Measurements from ENCODE around the gene RNF8.

The RNF8 gene

DNA sequence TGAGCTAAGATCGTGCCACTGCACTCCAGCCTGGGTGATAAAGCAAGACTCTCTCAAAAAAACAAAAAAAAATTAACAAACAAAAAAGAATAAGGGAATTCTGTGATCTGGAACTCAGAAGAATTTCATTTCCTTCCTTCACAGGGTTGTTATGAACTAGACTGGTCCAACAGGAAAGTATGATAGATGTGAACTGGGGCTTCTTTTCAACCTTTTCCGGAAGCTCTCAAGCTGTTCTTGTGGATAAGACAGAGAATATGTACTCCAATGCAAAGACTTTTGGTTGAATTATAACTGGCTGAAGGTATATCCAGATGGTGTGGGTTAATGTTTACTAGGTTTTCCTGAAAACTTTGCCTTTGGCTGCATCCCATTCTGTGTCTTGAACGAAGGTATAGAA, 5.3 kb downstream of the RNF8 start:
- no peak for DNase-seq (ENCODE audit: low spot score)

- no peak for DNase-seq (ENCODE audit: low spot score)
These were observed 8.5 kb downstream of the RNF8 start for GRCh38 chr6:37362101-37362828.

DNA sequence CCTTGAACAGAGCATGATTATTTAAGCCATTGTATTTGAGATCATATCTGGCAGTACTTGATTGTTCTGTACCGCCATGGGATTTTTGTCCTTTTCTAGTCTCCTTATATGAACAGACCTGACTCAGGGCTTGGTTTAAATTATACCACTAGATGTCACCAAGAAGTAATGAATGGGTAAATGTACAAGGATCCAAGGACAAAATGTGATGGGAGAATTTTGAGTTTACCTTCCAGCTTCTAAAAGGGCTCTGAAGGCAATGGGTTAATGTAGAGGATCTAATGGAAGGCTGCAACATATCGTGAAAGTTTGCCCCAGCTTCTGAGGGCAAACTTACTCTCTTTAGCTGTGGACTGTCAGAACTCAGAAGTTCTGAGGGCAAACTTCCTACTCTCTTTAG, 12.0 kb downstream of the RNF8 start:
- DNase-seq (ENCODE audit: low spot score) = peak; percentile 8

GRCh38 chr6:37366910-37367309, 13.1 kb downstream of the RNF8 start:
- DNase-seq (ENCODE audit: low spot score) = no peak

- no peak for DNase-seq (ENCODE audit: low spot score)
These were observed 15.2 kb downstream of the RNF8 start for GRCh38 chr6:37368961-37369320.

DNA sequence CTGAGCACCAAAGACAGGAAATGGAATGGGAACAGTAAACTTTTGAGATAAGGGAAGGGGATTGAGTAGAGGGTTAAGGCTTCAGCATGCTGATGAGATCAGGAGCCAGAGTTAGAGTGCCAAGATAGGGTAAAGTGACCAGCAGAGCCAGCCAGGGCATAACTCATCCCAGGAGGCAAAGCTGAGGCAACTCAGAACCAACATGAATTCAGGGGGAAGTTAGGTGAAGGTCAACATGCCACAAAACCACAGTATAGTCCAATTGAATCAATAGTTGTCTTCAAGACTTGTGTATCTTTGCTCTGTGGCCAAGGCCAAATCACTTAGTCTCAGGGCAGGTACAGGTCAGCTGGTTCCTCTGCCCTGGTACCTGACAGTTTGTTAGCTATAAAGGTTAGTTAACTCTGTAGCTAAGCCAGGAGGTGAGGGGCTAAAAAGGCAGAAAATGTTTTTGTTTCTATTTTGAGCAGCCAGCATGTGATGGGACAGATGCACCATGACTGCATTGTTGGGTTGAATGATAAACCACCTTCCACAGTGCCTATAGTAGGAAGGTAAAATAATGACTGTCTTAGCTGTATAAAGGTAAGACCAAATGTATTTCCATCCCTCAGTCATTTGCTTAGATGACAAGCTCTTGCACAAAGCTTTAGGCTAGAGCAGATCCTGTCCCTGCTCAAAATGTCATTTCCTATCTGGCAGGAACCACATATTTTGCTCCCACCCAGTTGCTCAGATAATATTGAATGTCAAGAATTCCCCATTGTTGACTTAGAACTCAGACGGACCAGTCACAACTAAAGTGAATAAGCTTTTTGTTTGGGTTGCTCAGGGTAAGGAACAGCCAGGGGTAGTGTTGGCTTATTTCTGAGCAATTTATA, 15.8 kb downstream of the RNF8 start:
- no peak for DNase-seq (ENCODE audit: low spot score)

- no peak for DNase-seq (ENCODE audit: low spot score)
These were observed 17.6 kb downstream of the RNF8 start for GRCh38 chr6:37371154-37372083.

DNA sequence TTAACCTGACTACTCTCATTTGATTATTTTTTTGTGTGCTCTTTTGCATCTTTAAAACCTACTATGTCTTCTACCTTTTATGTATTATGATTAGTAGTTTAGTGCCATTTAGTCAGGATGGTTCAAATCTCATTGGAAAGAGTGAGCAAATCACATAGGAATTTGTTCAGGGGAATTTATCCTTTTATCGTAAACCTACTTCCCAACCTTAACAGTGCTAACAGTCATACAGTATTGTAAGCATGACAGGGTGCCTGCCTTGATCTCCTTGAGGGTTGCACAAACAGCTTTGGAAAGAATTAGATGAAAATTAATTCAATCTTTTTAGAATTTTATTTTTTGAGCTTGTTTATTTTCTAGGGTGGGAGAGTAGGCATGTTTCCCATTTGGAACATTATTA, 18.3 kb downstream of the RNF8 start:
- no peak for DNase-seq (ENCODE audit: low spot score)

DNA sequence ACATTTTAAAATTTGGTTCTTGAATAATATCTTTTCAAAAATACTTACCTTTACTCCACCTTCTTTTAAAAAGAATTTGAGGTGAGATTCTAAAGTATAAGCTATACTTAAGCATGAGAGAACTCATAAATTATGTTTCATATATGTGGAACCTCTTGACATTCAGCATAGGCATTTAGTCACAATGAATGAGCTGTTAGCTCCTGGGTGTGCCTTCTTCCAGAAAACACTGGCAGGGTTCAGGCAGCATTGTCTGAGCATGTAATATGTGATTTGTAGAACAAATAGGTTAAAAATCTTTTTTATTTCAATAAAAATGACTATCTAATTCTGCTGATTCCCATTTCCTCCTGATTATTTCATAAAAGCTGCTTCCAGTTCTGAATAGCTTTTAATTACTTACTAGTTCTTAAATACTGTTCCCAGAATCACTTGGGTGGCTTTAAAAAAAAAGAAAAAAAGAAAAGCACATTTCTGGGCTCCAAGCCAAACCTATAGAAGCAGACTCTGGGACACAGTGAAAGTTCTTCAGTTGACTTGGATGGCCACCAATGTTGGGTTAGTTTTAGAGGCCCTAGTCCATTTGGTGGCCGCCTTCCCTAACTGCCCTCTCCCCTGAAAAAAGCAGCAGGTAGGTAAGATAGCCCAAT, 20.2 kb downstream of the RNF8 start:
- DNase-seq (ENCODE audit: low spot score) = no peak

DNA sequence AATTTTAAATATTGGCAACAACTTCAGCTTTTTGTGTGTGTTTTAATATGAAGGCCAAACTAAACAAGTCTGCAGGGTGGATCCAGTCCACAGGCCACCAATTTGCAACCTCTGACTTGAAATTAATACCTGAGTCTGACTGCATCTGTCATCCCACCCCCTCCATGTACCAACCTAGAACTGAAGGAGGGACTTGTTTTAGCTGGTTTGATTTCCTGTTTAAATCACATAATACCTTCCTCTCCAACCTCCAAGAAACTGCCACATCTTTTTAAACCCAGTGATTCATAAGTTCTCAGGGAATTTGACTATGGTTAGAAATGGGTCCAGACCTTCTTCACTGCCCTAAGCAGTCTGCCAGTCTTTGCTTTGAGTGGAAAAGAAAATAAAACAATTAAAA, 21.6 kb downstream of the RNF8 start:
- no peak for DNase-seq (ENCODE audit: low spot score)

DNA sequence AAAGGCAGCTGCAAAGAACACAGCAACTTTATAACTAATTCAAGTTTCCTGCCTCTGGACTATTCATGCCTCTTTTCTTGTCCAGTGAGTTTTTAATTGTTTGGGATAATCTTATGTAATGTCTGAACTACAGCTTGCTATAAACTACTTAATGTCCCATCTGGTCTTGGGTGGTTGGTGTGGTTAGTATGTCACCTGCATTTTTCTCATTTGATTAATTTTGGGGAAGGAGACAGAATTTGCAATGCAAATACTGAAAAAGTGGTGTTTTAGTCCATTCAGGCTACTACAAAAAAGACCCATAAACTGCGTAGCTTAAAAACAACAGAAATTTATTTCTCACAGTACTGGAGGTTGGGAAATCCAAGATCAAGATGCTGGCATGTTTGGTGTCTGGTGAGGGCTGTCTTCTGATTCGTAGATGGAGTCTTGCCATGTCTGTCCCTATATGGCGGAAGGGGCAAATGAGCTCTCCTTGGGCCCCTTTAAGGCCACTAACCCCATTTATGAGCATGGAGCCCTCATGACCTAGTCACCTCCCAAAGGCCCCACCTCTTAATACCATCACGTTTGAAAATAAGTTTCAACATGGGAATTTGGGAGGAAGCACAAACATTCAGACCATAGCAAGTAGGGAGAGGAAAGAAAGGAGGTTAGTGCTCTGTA, 22.4 kb downstream of the RNF8 start:
- DNase-seq (ENCODE audit: low spot score) = no peak

DNA sequence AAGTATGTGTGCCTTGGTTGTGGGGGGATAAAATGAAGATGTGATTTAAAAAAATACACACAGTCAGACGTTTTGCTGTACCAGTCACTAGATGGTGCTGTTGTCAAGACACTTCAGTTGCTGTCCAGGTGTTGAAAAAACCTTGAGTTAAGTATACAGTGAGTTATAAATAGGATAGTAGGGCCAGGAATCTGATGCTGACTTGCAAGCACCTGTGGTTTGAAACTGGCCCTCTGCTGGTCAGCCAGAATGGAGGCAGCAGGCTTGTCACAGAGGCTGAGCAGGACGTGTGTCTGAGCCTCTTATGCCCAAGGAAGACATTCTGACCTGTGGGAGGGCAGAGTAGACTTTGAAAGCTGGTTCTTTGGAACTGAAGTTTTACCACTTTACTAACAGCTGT, 27.8 kb downstream of the RNF8 start:
- peak; percentile 36 for DNase-seq (ENCODE audit: low spot score)

DNA sequence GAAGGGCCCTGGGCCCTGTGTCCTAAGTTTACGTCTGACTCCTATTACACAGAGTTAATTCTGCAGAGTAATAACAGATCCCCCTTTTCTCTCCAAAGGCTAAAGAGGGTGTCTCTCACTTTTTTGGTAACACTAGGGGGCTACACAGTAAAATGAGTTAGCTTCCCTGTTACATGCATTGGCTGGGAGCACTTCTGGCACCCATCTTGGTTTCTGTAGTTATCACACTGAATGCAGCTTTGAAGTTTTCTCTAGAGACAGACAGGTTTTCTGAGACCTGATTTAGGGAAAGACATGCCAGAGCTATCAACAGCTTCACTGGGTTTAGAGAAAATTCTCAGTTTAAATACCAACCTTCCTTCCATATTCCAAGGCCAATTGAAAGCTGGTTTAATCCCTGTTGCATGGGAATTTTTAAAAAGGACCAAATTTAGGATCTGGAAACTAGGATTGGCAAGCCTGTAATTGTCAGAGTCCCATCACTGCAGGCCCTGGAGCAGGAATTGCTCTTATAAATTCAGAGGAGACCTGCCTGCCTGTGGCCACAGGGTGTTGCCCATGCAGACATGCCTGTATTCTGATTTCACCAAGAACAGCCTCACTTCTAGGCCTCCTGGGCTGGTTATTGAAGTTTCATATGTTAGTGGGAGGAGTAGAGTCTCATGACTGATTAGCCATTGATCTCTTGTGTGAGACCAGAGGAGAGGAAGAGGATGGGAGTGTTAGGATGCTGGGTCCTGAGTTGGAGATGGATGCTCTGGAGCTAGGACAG, 29.4 kb downstream of the RNF8 start:
- DNase-seq (ENCODE audit: low spot score) = no peak

GRCh38 chr6:37388578-37388977, 34.8 kb downstream of the RNF8 start:
- no peak for DNase-seq (ENCODE audit: low spot score)

GRCh38 chr6:37389857-37390256, 36.1 kb downstream of the RNF8 start:
- DNase-seq (ENCODE audit: low spot score) = no peak

DNA sequence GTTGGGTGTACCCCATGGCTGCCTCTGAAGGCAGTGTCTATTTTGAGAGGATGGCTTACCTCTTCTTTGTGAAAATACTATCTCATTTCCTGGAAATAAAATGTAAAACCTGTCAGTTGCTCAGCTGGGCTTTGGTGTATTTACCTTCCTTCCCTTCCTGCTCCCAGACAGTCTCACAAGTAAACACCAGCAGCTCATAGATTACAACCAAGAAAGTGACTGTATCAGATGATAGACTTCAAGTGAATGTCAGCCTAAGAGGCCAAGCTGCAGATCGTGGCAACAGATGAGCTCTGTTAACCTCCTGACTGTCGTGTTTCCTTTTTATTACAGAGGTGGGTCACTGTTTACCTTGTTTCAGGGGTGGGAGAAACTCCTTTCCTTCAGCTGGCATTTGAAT, 37.3 kb downstream of the RNF8 start:
- no peak for DNase-seq (ENCODE audit: low spot score)

DNA sequence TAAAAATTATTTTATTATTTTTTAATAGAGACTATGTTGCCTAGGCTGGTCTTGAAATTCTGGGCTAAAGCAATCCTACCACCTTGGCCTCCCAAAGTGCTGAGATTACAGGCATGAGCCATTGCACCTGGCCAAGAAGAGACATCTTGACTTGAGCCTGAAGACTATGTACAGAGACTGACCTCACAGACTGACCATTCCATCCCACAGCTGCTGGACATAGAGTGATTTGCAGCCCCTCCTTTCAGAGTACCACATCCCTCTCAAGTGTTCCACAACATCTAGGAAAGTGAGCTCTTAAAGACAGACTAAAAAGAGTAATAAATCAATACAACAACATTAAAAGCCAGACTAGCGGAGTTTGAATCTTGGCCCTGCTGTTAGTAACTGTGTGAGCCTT, 39.0 kb downstream of the RNF8 start:
- no peak for DNase-seq (ENCODE audit: low spot score)

DNA sequence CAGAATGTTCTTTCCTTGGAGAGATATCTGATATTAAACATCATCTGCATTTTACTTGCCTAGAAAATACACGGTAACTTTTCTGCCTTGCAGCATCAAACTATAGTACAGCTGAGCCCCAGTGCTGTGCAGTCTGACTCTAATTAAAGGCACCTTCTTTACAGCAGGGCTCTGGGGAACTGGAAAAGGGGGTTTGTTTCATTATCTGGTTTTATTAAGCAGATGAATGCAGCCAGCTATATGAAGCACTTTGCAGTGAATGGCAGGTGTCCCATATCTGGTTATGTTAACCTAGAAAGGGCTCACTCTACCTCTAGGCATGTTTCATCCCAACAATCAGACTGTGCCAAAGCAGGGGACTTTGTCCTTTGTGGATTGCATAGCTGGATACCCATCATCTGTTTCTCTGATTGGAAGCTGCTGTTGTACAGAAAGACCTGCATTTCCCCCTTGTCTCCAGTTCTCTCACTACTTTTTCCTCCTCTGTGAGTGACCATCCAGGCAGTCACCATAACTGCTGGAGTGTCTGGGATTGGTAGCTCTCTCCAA, 39.7 kb downstream of the RNF8 start:
- no peak for DNase-seq (ENCODE audit: low spot score)

- DNase-seq (ENCODE audit: low spot score) = no peak
These were observed 42.9 kb downstream of the RNF8 start for GRCh38 chr6:37396571-37397180.

GRCh38 chr6:37399131-37399530, 45.3 kb downstream of the RNF8 start:
- no peak for DNase-seq (ENCODE audit: low spot score)
